GM19035 (cell line): Measurements from ENCODE around the gene ARFIP1.
"Not testable (repeated sequence)": the region's sequence is repeated elsewhere in the genome, so short reads cannot be mapped to it uniquely, and the experiment has no call there.

Experiments
- ATAC-seq: cut with Tn5 transposase; IDR thresholded peaks from one replicate; pipeline ENCODE4 v1.9.1; 2021; ENCODE audit not compliant: unreplicated experiment

The ARFIP1 gene

GRCh38 chr4:152836936-152837335 lies 57.2 kb downstream of the ARFIP1 start:
- ATAC-seq: no peak

GRCh38 chr4:152839729-152840128 lies 60.0 kb downstream of the ARFIP1 start:
- ATAC-seq: not testable (repeated sequence)

- no peak for ATAC-seq
Observed at GRCh38 chr4:152843481-152844090, 63.8 kb downstream of the ARFIP1 start.

- no peak for ATAC-seq
Observed at GRCh38 chr4:152847376-152847775, 67.6 kb downstream of the ARFIP1 start.

- ATAC-seq: no peak
Observed at GRCh38 chr4:152848508-152848907, 68.8 kb downstream of the ARFIP1 start.

- ATAC-seq: no peak
Observed at GRCh38 chr4:152849350-152849749, 69.6 kb downstream of the ARFIP1 start.

- no peak for ATAC-seq
Observed at GRCh38 chr4:152850377-152850776, 70.6 kb downstream of the ARFIP1 start.

GRCh38 chr4:152851226-152851625 lies 71.5 kb downstream of the ARFIP1 start:
- no peak for ATAC-seq

- no peak for ATAC-seq
Observed at GRCh38 chr4:152853293-152853692, 73.5 kb downstream of the ARFIP1 start.

- not testable (repeated sequence) for ATAC-seq
Observed at GRCh38 chr4:152854016-152854415, 74.3 kb downstream of the ARFIP1 start.

GRCh38 chr4:152856960-152857359 lies 77.2 kb downstream of the ARFIP1 start:
- no peak for ATAC-seq

GRCh38 chr4:152858934-152859333 lies 79.2 kb downstream of the ARFIP1 start:
- ATAC-seq: no peak

- no peak for ATAC-seq
Observed at GRCh38 chr4:152860046-152860445, 80.3 kb downstream of the ARFIP1 start.

GRCh38 chr4:152862608-152863007 lies 82.9 kb downstream of the ARFIP1 start:
- ATAC-seq: no peak

- no peak for ATAC-seq
Observed at GRCh38 chr4:152864361-152864760, 84.6 kb downstream of the ARFIP1 start.

GRCh38 chr4:152866432-152866993 lies 86.8 kb downstream of the ARFIP1 start:
- not testable (repeated sequence) for ATAC-seq

GRCh38 chr4:152870606-152871005 lies 90.9 kb downstream of the ARFIP1 start:
- ATAC-seq: no peak

GRCh38 chr4:152875261-152875660 lies 95.5 kb downstream of the ARFIP1 start:
- no peak for ATAC-seq

- ATAC-seq: no peak
Observed at GRCh38 chr4:152877868-152878267, 98.1 kb downstream of the ARFIP1 start.

GRCh38 chr4:152880263-152880662 lies 100.5 kb downstream of the ARFIP1 start:
- no peak for ATAC-seq

- ATAC-seq: no peak
Observed at GRCh38 chr4:152881974-152882373, 102.2 kb downstream of the ARFIP1 start.

GRCh38 chr4:152885185-152885584 lies 105.4 kb downstream of the ARFIP1 start:
- no peak for ATAC-seq

- no peak for ATAC-seq
Observed at GRCh38 chr4:152886201-152886600, 106.4 kb downstream of the ARFIP1 start.
